ENCODE data around the gene ULBP1.
"Not testable (repeated sequence)": the region's sequence is repeated elsewhere in the genome, so short reads cannot be mapped to it uniquely, and the experiment has no call there.

The ULBP1 gene, protein sequence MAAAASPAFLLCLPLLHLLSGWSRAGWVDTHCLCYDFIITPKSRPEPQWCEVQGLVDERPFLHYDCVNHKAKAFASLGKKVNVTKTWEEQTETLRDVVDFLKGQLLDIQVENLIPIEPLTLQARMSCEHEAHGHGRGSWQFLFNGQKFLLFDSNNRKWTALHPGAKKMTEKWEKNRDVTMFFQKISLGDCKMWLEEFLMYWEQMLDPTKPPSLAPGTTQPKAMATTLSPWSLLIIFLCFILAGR

DNA sequence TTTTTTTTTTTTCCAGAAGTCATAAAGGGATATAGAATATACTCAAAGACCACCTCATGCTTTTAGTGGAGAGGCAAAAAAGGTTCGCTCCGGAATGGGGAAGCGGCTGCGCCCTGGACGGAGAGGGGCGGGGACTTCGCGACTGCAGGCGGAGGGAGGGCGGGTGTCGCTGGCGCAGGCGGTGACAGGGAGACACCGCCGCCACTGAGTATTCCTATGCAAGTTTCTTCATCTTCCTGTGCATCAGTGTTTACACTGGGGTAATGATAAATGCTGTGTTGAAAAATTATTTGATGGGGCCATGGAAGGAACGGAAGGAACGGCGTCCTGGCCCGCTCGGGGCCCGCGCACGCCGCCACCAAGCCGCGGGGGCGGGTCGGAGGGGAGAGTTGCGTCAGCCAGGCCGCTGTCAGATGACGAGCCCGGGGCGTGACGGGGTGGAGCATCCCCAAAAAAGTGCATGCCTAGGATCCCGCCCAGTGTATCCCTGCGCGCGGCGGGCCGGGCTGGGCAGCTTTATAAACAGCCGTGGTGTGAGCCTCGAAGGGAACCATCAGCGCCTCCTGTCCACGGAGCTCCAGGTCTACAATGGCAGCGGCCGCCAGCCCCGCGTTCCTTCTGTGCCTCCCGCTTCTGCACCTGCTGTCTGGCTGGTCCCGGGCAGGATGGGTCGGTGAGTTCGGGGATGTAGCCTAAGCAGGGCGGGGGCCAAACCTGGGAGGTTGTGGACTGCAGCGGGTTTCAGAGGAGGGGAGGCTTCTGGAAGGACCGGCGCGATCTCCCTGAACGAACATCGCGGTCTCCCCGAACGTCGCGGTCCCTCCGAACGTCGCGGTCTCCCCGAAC lies at the start of gene ULBP1:
Gene ULBP1 (plus strand): TSS at position 482 of the 846 bp plus-strand sequence. CDS start 107 bp downstream, at position 589.
- DNase-seq (ENCODE audit: low spot score), result peak; percentile 90

DNA sequence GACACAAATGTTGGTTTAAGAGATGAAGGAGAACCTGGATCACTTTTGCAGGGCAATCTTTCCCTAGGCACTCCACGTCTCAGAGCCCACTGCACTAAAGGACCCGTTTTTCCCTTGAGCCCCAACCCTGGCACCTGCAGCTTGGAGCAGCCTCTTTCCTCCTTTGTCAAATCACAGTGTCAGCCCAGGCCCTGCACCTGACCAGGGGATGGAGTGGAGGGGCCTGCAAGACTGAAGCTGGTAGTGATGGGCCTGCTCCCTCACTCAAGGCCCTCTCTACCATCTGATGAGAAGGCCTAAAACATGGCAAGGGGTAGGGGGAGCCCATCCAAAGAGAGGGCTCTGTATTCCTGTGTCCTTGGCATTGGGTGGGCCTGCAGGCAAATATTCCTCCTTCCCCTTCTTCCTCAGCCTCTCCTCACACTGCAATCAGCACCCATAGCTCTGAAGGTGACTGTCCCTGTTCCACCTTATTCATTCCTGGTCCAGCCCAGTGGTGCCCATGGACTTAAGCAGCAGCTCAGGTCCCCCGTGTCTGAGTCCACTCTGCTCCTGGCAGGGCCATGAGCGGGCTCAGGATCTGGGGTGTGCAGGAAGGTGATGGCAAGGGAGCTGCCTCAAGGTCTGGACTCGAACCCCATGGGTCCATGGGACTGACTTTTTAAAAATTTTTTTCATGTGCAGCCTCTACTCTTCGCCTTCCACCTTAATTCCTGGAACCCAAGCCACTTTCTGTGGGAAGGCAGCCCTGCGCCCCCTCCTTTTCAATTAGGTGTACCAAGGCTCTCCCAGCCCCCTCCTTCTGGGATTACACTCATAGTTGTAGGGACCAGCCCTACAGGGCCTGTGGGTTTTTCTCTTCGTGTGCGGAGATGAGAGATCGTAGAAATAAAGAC lies 47.5 kb upstream of the ULBP1 start:
- no peak for DNase-seq (ENCODE audit: low spot score)

DNA sequence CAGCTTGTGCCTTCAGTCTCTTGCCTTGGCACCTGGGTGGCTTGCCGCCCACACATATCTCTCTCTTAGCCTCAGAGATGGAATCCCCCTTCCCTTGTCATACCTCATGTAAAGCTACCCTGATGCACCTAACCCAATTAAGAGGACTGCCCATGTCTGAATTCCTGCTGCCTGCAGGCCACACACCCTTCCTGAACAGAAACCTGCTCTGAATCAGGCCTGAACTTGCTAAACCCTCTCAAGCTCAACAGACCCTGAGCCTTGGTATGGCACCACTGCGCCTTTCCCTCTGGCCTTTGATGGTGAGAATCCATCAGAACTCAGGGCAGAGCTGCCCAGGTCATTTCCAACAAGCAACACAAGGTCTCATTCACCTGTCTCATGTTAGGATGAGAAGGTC lies 46.1 kb upstream of the ULBP1 start:
- DNase-seq (ENCODE audit: low spot score), result no peak

DNA sequence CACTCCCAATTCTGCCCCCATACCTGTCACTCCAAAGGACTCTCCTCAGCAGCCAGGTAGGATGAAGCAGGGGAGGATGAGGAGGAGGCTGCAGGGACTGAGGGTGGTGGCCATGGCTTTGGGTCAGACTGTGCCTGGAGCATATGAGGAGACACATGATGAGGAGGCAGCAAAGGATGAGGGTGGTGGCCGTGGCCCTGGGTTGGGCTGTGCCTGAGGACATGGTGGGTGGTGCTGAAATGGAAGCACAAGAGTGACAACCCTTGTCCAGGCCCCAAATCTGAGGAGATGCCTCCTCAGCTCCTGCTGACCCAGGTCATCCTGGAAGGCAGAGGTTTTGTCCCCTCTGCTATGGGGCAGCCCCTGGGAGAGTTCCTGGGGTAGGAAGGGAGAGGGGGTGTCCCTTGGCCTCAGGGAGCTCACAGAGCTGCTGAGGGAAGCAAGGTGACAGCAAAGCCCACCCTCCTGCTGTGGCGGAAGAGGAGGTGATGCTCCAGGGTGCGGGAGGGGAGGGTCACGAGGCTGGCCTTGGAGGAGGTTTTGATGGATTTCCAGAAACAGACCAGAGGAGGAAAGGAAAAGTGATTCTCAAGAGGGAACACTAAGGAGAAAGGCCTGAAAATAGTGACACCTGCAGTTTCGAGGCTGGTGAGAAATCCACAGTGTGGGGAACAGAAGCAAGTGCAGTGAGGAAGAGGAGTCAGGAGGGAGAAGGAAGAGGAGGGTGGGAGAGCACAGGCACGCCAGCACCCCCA lies 45.4 kb upstream of the ULBP1 start:
- no peak for DNase-seq (ENCODE audit: low spot score)

DNA sequence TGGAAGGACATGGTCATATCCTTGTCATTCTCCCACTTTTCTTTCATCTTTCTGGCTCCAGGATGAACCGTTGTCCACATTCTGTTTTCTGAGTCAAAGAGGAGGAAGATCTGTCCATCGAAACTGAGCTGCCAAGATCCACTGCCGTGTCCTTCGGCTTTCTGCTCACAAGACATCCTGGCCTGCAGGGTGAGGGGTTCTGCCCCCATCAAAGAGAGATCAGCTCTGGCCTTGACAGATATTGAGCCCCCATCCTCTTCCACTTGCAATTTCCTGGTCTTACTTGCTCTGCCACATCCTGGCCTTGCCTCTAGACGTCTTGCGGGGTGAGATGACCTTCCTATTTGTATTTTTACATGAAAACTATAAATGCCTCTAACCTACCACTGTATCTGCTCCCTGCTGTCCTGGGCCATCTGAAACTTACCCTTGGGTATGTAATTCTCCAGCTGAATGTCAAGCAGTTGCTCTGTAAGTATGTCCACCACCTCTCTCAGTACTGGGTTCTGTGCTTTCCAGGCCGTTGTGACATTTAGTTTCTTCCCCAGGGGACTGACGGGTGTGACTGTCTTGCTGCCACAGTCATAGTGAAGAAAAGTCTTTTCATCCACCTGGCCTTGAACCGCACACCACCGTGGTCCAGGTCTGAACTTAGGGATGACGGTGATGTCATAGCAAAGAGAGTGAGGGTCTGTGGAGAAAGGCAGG lies 44.5 kb upstream of the ULBP1 start:
- not testable (repeated sequence) for DNase-seq (ENCODE audit: low spot score)

DNA sequence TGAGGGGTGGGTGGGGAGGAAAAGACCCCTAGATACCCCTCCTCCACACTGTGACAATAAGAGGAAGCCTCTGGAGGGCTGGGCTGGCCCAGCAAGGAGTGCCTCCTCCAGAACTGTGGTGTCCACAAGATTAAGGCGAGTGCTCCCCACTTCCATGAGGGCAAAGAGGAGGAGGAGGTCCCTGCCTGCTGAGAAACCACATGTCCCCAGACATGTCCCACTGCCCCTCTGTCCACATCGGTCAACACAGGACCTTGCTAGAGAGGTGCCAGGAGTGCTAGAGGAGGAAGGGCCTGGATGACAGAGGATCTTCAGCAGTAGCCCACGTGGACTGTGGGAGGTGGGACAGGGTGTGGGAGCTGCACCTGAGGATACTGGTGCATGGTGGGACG lies 43.9 kb upstream of the ULBP1 start:
- DNase-seq (ENCODE audit: low spot score), result no peak

DNA sequence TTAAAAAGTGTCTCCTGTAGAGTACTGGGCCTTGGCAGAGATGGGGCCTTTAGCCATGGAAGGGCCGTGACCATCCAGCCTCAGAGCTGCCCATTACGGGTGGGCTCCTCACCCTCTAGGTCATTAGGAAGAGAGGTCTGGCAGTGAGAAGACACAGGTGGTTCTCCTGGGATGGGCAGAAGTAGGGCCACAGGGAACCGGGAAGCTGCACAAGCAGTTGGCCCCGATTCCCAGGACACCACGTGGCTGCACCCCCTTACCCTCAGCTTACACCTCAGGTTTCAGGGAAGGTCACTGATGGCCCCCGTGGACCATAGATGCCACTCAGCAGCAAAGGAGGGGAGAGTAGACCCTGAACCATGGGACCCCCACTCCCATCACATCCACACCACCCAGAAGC lies 42.4 kb upstream of the ULBP1 start:
- DNase-seq (ENCODE audit: low spot score), result no peak

DNA sequence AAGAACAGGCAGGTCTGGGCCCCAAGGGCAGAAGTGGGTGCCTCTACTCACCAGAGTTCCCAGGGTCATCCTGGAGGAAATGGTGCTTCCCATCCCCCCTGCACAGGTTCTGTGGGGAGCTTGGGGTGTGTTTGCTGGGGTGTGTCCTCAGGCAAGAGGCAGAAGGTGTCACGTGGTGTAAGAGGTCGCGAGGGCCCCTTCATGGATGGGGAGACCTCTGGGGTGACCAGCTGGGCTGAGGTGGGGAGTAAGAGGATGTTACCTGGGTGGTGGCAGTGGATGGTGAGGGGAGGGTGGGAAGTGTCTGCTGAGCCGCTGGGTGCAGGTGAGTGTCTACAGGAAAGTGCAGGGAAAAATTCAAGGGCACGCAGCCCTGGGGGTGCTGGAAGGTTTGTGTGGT lies 41.7 kb upstream of the ULBP1 start:
- not testable (repeated sequence) for DNase-seq (ENCODE audit: low spot score)

DNA sequence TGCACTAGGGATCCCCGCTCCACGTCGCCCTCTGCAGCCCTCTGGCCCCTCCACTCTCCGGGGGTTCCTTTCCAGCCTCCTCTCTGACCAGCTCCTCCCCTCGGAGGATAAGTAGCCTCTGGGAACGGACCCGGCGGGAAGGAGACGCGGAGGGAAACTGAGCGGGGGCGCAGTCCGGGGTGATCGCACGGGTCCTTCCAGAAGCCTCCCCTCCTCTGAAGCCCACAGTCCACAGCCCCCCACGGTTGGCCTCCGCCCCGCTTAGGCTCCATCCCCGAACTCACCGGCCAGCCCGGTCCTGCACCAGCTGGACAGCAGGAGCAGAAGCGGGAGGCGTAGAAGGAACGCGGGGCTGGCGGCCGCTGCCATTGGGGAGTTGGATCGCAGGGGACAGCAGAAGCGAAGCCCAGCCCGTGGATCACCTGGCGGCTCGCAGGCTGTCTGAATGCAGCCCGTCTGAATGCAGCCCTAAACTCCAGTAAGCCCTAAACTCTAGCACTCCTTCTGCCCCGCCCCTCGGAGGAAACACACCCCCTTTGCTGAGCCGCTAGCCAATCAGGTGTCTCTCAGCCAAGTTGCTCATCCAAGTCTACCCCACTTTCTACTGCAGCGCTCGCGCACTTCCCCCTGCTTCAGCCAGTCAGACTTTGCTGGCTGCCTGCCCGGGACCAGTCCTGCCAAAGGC lies 41.0 kb upstream of the ULBP1 start, which contains the start of gene RAET1G:
Gene RAET1G (minus strand): TSS at position 480 of the 685 bp plus-strand sequence. CDS start 111 bp downstream, at position 369.
- peak; percentile 97 for DNase-seq (ENCODE audit: low spot score)

DNA sequence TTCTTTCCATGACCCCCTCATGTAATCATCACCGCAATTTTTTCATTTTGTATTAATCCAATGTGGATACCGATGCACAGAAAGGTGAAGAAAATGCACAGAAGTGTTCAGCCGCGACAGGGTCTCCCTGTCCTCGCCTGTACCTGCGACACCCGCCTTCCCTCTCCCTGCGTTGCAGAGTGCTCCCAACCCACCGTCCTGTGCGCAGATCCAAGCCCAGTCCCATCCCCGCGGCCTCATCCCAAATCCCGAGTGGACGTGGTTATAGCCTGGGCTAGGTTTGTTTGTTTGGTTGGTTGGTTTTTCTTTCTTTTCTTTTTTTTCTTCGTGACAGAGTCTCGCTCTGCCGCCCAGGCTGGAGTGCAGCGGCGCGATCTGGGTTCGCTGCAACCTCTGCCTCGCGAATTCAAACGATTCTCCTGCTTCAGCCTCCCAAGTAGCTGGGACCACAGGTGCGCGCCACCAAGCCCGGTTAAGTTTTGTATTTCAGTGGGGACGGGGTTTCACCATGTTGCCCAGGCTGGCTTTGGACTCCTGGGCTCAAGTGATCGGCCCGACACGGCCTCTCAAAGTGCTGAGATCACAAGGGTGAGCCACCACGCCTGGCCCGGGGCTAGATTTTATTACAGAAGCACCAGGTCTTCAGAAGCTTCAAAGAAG lies 40.3 kb upstream of the ULBP1 start:
- no peak for DNase-seq (ENCODE audit: low spot score)

DNA sequence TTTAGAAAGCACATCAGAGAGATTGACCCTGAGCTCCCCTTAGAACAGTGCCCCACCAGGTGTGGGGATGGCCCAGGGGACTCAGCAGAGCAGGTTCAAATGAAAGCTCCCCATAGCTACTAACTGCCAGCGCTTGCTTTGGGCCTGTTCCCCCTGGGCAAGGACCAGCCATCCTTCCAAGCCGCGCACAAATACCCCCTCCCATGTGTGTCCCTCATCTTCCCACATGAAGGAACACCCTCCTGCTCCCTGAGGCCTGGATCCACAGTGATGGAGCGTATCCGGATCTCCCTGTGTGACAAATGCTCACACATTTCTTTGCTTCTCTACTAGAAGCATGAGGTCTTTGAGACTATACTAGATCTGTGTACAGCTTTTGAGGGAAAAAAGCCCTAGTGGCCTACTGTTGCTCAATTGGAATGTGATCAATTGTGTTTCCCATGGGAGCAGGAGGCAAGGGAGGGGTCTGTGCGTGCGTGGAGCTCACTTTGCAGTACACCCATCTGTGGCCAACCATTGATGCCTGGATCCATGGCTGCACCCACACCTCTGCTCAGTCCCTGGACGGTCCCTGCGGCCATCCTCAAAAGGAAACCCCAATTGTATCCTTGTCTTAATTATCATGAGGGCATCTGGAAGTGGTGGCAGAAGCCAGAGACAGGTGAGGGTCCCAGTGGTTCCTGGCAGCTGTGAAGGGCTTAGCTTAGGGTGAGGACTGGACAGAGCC lies 39.4 kb upstream of the ULBP1 start:
- no peak for DNase-seq (ENCODE audit: low spot score)

DNA sequence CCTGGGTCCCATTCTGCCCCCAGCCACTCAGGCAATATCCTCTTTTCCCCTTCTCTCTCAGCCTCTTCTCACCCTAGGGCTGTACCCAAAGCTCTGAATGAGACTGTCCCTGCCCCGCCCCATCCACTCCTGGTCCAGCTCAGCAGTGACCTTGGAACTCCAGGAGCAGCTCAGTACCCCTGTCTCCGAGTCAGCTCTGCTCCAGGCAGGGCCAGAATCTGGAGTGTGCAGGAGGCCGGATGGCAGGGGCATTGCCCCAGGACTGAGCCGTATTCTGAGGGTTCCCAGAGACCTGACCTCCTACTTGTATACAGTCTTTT lies 38.9 kb upstream of the ULBP1 start:
- no peak for DNase-seq (ENCODE audit: low spot score)

DNA sequence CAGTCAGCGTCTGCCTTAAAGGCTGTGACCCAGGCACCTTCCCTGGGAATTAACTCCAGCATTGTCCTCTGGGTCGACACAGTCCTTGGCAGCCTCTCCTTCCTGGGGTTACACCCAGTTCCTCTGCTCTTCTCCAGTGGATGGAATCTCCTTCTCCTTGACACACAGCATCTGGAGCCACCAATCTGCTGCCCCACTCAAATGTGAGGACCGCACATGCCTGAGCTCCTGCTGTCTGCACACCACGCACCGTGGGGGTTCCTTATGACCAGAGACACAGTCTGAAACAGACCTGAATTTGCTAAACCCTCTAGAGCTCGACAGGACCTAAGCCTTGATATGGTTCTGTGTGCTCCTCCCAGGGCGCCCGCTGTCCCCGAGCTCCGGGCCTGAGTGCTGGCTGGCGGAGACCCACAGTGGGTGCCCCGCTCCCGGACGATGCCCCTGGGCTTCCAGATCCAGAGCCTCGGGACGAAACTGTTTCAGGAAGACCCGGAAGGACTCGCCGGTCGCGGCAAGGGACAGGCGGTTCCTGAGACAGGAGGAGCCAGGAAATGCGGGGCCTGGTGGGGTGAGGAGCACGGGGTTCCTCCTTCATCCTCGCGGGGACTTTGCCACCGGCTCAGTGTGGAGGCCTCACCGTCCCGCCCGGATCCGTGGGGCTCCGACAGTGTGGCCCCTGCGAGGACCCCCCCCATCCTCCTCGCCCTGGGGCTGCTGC lies 38.3 kb upstream of the ULBP1 start:
- peak; percentile 13 for DNase-seq (ENCODE audit: low spot score)

DNA sequence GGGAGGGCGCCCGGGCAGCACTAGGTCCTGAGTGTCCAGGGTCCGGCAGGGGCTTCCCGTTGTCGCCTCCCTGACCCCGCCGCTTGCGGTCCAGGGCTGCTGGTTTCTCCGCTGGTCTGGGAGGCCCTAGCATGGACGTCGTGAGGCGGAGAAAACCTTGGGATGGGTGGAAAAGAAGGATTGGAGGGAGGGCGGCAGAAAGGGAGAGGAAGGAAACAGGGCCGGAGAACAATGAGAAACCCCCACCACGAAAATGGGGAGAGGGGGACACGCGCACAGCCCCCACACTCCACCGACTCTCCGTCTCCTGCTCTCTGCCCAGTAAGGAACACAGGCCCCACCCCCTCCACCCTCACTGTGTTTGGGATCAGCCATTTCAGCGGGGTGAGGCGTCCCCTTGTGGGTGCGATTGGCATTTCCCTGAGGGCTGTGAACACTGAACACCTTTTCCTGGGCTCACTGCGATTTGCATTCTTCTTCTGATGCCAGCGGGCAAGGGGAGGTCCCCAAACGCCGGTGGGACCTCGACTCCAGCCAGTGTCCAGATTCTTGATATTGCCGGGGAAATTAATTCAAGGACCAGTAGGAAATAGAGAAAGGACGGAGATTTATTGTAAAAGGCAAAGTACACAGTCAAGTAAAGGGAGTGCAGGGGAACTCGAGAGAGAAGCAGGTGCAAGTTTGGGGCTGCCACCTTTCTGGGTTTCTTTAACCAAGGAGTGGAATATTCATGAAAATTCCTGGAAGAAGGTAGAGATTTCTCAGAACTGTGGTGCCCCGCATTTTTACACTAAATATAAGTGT lies 37.6 kb upstream of the ULBP1 start:
- peak; percentile 67 for DNase-seq (ENCODE audit: low spot score)

DNA sequence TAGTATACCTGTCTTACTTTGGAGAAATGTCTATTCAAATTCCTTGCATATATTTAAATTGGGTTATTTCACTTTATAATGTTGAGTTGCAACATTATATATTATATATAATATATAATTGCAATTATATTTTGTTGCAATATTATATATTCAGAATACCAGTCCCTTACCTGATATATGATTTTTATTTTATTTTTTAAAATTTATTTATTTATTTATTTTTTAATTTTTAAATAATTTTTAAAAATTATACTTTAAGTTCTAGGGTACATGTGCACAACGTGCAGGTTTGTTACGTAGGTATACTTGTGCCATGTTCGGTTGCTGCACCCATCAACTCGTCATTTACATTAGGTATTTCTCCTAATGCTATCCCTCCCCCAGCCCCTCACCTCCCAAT lies 36.7 kb upstream of the ULBP1 start:
- not testable (repeated sequence) for DNase-seq (ENCODE audit: low spot score)

DNA sequence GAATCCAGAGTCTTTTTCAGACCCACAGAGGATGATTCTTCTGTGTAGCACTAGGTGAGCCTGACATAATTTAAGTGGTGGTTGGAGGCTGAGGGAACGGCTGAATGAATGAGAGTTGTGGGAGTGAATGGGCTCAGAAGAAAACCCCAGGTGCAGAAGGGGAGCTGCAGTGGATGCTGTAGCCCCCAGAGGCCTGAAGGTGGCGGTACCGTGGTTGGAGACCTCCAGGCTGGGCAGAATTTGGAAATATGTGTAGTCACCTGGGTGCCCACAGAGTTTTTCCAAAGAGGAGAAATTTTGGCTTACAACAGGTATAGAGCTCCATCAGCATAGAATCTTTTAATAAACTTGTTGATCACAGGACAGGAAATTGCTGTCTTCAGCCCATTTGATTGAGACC lies 34.3 kb upstream of the ULBP1 start:
- no peak for DNase-seq (ENCODE audit: low spot score)

DNA sequence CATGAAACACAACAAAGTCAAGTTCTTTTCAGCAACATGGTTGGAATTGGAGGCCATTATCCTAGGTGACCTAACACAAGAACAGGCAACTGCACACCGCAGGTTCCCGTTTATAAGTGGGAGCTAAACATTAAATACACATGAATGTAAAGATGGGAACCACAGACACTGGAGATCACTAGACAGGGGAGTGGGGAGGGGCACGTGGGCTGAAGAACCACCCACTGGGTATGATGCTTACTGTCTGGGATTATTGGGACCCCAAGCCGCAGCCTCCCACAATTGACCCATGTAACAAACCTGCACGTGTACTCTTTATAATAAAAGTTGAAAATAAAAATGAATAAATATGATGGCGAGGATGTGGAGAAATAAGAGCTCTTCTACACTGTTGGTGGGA lies 32.2 kb upstream of the ULBP1 start:
- no peak for DNase-seq (ENCODE audit: low spot score)

DNA sequence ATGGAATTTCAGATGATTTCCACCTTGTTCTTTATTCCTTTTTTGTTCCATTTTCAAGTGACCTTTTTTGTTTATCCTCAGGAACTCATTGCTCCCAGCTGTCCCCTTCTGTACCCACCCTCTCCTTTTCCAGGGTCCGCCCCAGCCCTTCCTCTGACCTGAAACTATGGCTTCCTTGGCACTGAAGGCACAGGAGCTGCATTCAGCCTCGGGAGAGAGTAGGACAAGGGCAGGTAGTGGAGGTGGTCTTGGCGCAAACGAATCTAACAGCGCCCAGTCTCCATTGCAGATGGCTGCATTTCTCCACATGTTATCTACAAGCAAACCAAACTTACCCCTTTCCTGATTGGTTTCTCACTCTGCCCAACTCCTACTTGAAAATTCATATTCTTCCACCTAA lies 30.7 kb upstream of the ULBP1 start:
- DNase-seq (ENCODE audit: low spot score), result no peak

All from AG08395 (cell line).